SJSA1 (cell line): ENCODE data around the gene MT1A. TPM values are rescaled to one million over a fixed set of nuclear protein-coding genes. Genes with fewer than 3 reads are reported as not detected.

ENCODE experiments used
- DNase-seq, 2 experiments: peaks; one replicate each; pipeline ENCODE4 v3.0.0-alpha.2; 2015 to 2020; ENCODE audit warnings: low spot score in 2 of 2, low read depth in 1 of 2
- H3K27ac ChIP-seq: fragments of 250-450 bp; sonication (Bioruptor Pico); 2 replicates; pipeline ENCODE4 v1.5.1; 2020; ENCODE audit warnings: mild to moderate bottlenecking, moderate library complexity
- H3K27me3 ChIP-seq: fragments of 250-450 bp; sonication (Bioruptor Pico); replicated peaks from 2 replicates; pipeline ENCODE4 v1.5.1; 2020; ENCODE audit warnings: mild to moderate bottlenecking, moderate library complexity
- H3K36me3 ChIP-seq: fragments of 250-450 bp; sonication (Bioruptor Pico); 2 replicates; pipeline ENCODE4 v1.5.1; 2020; ENCODE audit warnings: mild to moderate bottlenecking
- H3K4me1 ChIP-seq: fragments of 250-450 bp; sonication (Bioruptor Pico); replicated peaks from 2 replicates; pipeline ENCODE4 v1.6.1; 2021; ENCODE audit warnings: mild to moderate bottlenecking
- H3K4me3 ChIP-seq: fragments of 250-450 bp; sonication (Bioruptor Pico); 2 replicates; pipeline ENCODE4 v1.5.1; 2020; ENCODE audit warnings: mild to moderate bottlenecking
- H3K9me3 ChIP-seq: fragments of 250-450 bp; sonication (Bioruptor Pico); replicated peaks from 2 replicates; pipeline ENCODE4 v1.5.1; 2020; ENCODE audit warnings: mild to moderate bottlenecking
- total RNA-seq: library from RNA; depleted of rRNA; stranded (reverse); fragments of >200 nt; shearing (Covaris generic); gene quantifications from 2 replicates; pipeline ENCODE4 v1.2.3, GENCODE V29; 2014; rRNA removed

Gene MT1A
- total RNA-seq, 1 experiment from 2014 or later, result not detected

- Histone ChIP-seq H3K36me3 (no peaks in the 10 kb centered on the region), H3K27ac (no peak overlapping the region), H3K9me3 (0 out of 2 replicates have a peak, but pooled peaks cover 4% of the 10 kb centered on the region), H3K27me3 (no peaks in the 10 kb centered on the region), H3K4me1 (no peaks in the 10 kb centered on the region), H3K4me3 (no peak overlapping the region)
- DNase-seq, result no peak
These were observed 50.7 kb downstream of the MT1A start for GRCh38 chr16:56689171-56689570.

Other genes starting within 250 kb of the MT1A start
- 197 and 258 TPM in 2 replicates for gene AMFR, start 213.1 kb upstream of the MT1A start, total RNA-seq
- 97.8 and 132 TPM in 2 replicates for gene NUDT21, start 187.3 kb upstream of the MT1A start, total RNA-seq
- gene OGFOD1, start 187.1 kb upstream of the MT1A start, total RNA-seq, result 67.0 and 69.8 TPM in 2 replicates
- 28.8 and 54.4 TPM in 2 replicates for gene BBS2, start 118.6 kb upstream of the MT1A start, total RNA-seq
- not detected in 2 replicates for gene MT4, start 73.6 kb upstream of the MT1A start, total RNA-seq
- gene MT3, start 49.1 kb upstream of the MT1A start, total RNA-seq, result not detected in 2 replicates
- gene MT2A, start 30.1 kb upstream of the MT1A start, total RNA-seq, result 48.4 and 69.6 TPM in 2 replicates
- gene MT1E, start 12.9 kb upstream of the MT1A start, total RNA-seq, result 63.9 and 155 TPM in 2 replicates
- 0.74 and 7.0 TPM in 2 replicates for gene MT1M, start 6.0 kb upstream of the MT1A start, total RNA-seq
- not detected in 2 replicates for gene MT1B, start 13.2 kb downstream of the MT1A start, total RNA-seq
- not detected in 2 replicates for gene MT1F, start 19.3 kb downstream of the MT1A start, total RNA-seq
- not detected in 2 replicates for gene MT1G, start 29.4 kb downstream of the MT1A start, total RNA-seq
- not detected in 2 replicates for gene MT1H, start 31.1 kb downstream of the MT1A start, total RNA-seq
- gene MT1X, start 43.8 kb downstream of the MT1A start, total RNA-seq, result 42.4 and 49.3 TPM in 2 replicates
- 102 TPM in 2 replicates for gene NUP93, start 91.5 kb downstream of the MT1A start, total RNA-seq
- gene SLC12A3, start 226.5 kb downstream of the MT1A start, total RNA-seq, result not detected in 2 replicates